ENCODE data around the gene RSRP1. TPM values are rescaled to one million over a fixed set of nuclear protein-coding genes. Genes with fewer than 3 reads are reported as not detected.
A peak's percentile ranks its signal among the peaks of the same experiment; 100 is the strongest.

RSRP1 gene
- total RNA-seq, 1 experiment from 2014 or later: 55.1 TPM

GRCh38 chr1:25247829-25248754, 838 bp upstream of the RSRP1 start:
- WGBS (ENCODE audit: extremely low coverage, insufficient read length, low lambda C conversion rate): no CpG with 5 or more reads among the region's 30 CpGs
- Histone ChIP-seq H3K23ac (ENCODE audit: insufficient read length, low read depth, low read length) (no peak overlapping the region), H2BK20ac (ENCODE audit: low read depth, low read length, poor library complexity, severe bottlenecking) (no peak overlapping the region), H3K79me1 (ENCODE audit: insufficient read depth, low read depth, low read length, poor library complexity, severe bottlenecking) (no peaks in the 10 kb centered on the region), H4K5ac (ENCODE audit: insufficient read length, low read depth, low read length) (no peak overlapping the region), H3K14ac (ENCODE audit: insufficient read depth, low read length) (no peak overlapping the region), H3K79me2 (ENCODE audit: insufficient read depth, low read length) (peaks cover 5% of the 10 kb centered on the region; the same call in 1 of the 2 replicates), H4K20me1 (ENCODE audit: control insufficient read depth, insufficient read depth, insufficient read length) (no peaks in the 10 kb centered on the region), H3K27ac (ENCODE audit: insufficient read length, low read depth, low read length) (no peak overlapping the region), H3K4ac (ENCODE audit: low read depth, low read length) (no peak overlapping the region), H2BK5ac (ENCODE audit: insufficient read length, low read length) (no peak overlapping the region), H2BK12ac (ENCODE audit: insufficient read length, low read depth, low read length) (no peak overlapping the region), H2AK5ac (ENCODE audit: insufficient read length, low read length) (no peak overlapping the region), H3K9ac (ENCODE audit: extremely low read depth, insufficient read length, low read length) (peak overlapping the region; percentile 16), H4K91ac (ENCODE audit: insufficient read length, low read depth, low read length) (no peak overlapping the region), H3T11ph (ENCODE audit: low read length) (no peak overlapping the region), H2AFZ (ENCODE audit: low read length) (no peak overlapping the region), H3K9me3 (ENCODE audit: control insufficient read depth, low read depth, low read length) (no peaks in the 10 kb centered on the region), H3K27me3 (ENCODE audit: insufficient read depth, low read length) (no peaks in the 10 kb centered on the region), H3K23me2 (ENCODE audit: insufficient read length, low read depth, low read length, poor library complexity, severe bottlenecking) (peaks cover 9% of the 10 kb centered on the region), H3K56ac (ENCODE audit: insufficient read length, low read depth, low read length) (no peak overlapping the region), H2BK120ac (ENCODE audit: low read depth, low read length, poor library complexity, severe bottlenecking) (no peak overlapping the region), H4K8ac (replicated peaks; ENCODE audit: insufficient read length, low read depth, low read length) (no peak overlapping the region), H3K18ac (ENCODE audit: insufficient read length, low read depth, low read length) (no peak overlapping the region), H3K4me1 (ENCODE audit: insufficient read depth, low read length) (no peaks in the 10 kb centered on the region), H3K4me2 (ENCODE audit: insufficient read depth, insufficient read length, low read length) (peak overlapping the region; percentile 78), H2BK15ac (ENCODE audit: low read depth, low read length) (no peak overlapping the region)
- Mint-ChIP-seq H3K9me3 (no peaks in the 10 kb centered on the region), H3K36me3 (ENCODE audit: insufficient read depth in 1 of 3, low read depth in 3 of 3) (peaks cover 24 to 38% (median 30%) of the 10 kb centered on the region in 3 experiments), H3K4me3 (peak overlapping the region; percentile 95 to 98), H3K27me3 (ENCODE audit: low read depth) (no peaks in the 10 kb centered on the region; the same call in 1 of the 2 replicates), H3K27ac (peak overlapping the region; percentile 87 to 96 (median 95)), H3K4me1 (peaks cover 18 to 24% of the 10 kb centered on the region in 2 experiments)
- TF ChIP-seq CTCF (conservative IDR thresholded peaks at IDR 0.05): peak; percentile 57
- no peak for DNase-seq
